ENCODE data around the gene ZNF648.
"Not testable (repeated sequence)": the region's sequence is repeated elsewhere in the genome, so short reads cannot be mapped to it uniquely, and the experiment has no call there.

ZNF648 gene

GRCh38 chr1:182029379-182030331, 31.9 kb downstream of the ZNF648 start:
- DNase-seq (ENCODE audit: low spot score) = peak; percentile 95

GRCh38 chr1:182029002-182029378, 32.5 kb downstream of the ZNF648 start:
- no peak for DNase-seq (ENCODE audit: low spot score)

- DNase-seq (ENCODE audit: low spot score) = no peak
Measured at GRCh38 chr1:182015360-182015759, 46.2 kb downstream of the ZNF648 start.

GRCh38 chr1:182010800-182011370, 50.6 kb downstream of the ZNF648 start:
- DNase-seq (ENCODE audit: low spot score) = not testable (repeated sequence)

GRCh38 chr1:182005398-182005797, 56.1 kb downstream of the ZNF648 start:
- DNase-seq (ENCODE audit: low spot score) = not testable (repeated sequence)

- DNase-seq (ENCODE audit: low spot score) = no peak
Measured at GRCh38 chr1:182004601-182005000, 56.9 kb downstream of the ZNF648 start.

Data from AG20443 (cell line).